ENCODE results near the gene HABP4.

DNA sequence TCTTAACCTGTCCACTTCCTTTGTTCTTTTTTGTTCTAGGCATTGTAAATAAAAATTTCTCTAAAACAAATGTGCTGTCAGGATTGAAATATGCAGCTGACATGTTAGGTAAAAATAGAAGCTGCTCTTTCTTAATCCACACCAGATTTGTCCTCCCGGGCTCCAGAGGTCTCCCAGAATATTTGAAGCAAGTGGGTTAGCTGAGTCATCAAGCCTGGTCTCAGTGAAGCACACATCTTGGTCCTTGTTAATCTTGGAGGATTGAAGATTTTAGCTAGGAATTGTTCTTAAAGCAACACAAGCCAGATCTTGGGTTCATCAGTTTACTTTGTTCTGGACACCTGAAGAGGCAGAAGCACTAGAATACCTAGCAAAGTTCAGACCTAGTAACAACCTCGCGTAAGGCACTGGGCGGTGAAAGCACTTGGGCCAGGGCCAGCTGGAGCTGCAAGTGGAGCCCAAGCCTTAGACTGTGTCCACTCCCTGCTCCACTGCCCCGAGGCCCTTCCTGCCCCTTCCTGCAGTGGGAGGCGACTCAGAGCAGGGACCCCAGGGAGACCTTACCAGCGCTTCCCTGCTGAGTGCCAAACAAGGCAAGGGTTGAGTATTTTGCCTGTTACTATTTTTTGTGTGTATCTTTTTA lies 36.5 kb downstream of the HABP4 start:
- TF ChIP-seq POLR2A (IDR thresholded peaks at IDR 0.05) = no peak
- TF ChIP-seq CTCF (IDR thresholded peaks at IDR 0.05) = no peak
- no peak for TF ChIP-seq EP300 (IDR thresholded peaks at IDR 0.05)

Measured in gastroesophageal sphincter (tissue), 3 donors.